K562 (cell line): Measurements from ENCODE around the gene TRIM43B. TPM values are rescaled to one million over a fixed set of nuclear protein-coding genes. Genes with fewer than 3 reads are reported as not detected.
"Not testable (repeated sequence)": the region's sequence is repeated elsewhere in the genome, so short reads cannot be mapped to it uniquely, and the experiment has no call there.

Source experiments
- ATAC-seq: fragments of 200-7000 bp; cut with Tn5 transposase; 3 replicates; pipeline ENCODE4 v1.9.1; 2020; ENCODE audit warnings: moderate library complexity
- BruUV-seq: library from RNA; stranded (reverse); fragments of 400-500 nt; replicated peaks from 2 replicates; lab custom pipeline; 2021; lab: Mats Ljungman, UMichigan
- CTCF ChIA-PET: fragments of 300-600 bp; formaldehyde crosslinking; extraction: SDS; loops from one replicate; lab custom pipeline; 2021; ENCODE audit warnings: low intra/inter-chr PET ratio; lab: Yijun Ruan, JAX
- POLR2A ChIA-PET: fragments of 300-600, 350-650 bp; sonication (Branson Sonifier 250); formaldehyde crosslinking; extraction: SDS; loops from one replicate; lab custom pipeline; 2021; ENCODE audit warnings: antibody characterized with exemption, inconsistent platforms; lab: Yijun Ruan, JAX
- DNase-seq, 4 experiments: peaks; one replicate each; pipeline versions ENCODE4 v3.0.0 to v3.0.0-alpha.2; 2011 to 2018; ENCODE audit warnings: low spot score in 3 of 4, mixed read lengths in 3 of 4; ENCODE audit errors: extremely low read depth in 1 of 4
- FAIRE-seq: peaks from 2 replicates; lab custom pipeline; 2011; peaks lifted over from hg19 to GRCh38; lab: Jason Lieb, UNC
- H2AFZ ChIP-seq: 2 replicates; pipeline ENCODE4 v1.6.0; 2011; ENCODE audit warnings: low read depth, low read length, control low read depth, inconsistent platforms
- H3K27ac ChIP-seq: fragments of 200-600 bp; 3 replicates; pipeline ENCODE4 v1.8.0; 2011; ENCODE audit warnings: low read depth, mild to moderate bottlenecking, control low read depth, inconsistent platforms, low read length, moderate library complexity, mixed read lengths; ENCODE audit errors: extremely low read depth
- H3K27me3 ChIP-seq, 2 experiments: fragments of 300-600 bp in 1 of 2; 2 replicates in 1 of 2; 3 replicates in 1 of 2; pipeline versions ENCODE4 v1.6.0 to v1.8.0; 2011; ENCODE audit warnings: inconsistent platforms in 2 of 2, low read length in 2 of 2, mild to moderate bottlenecking in 1 of 2, mixed read lengths in 1 of 2, moderate library complexity in 1 of 2; ENCODE audit not compliant: control insufficient read depth in 2 of 2, insufficient read depth in 2 of 2
- H3K36me3 ChIP-seq: fragments of 300-600 bp; 3 replicates; pipeline ENCODE4 v1.8.0; 2011; ENCODE audit warnings: mild to moderate bottlenecking, low read length, inconsistent platforms; ENCODE audit not compliant: control insufficient read depth, insufficient read depth
- H3K4me1 ChIP-seq, 2 experiments: fragments of 200-600 bp in 1 of 2; replicated peaks in 1 of 2; 2 replicates in 1 of 2; 3 replicates in 1 of 2; pipeline versions ENCODE4 v1.5.1 to v1.8.0; 2011; ENCODE audit warnings: inconsistent platforms in 2 of 2, low read length in 2 of 2, mild to moderate bottlenecking in 1 of 2, mixed read lengths in 1 of 2, moderate library complexity in 1 of 2; ENCODE audit not compliant: control insufficient read depth in 2 of 2, insufficient read depth in 2 of 2
- H3K4me2 ChIP-seq: 2 replicates; pipeline ENCODE4 v1.6.1; 2011; ENCODE audit warnings: low read length, control low read depth, inconsistent platforms, mixed read lengths; ENCODE audit not compliant: insufficient read depth
- H3K4me3 ChIP-seq: fragments of 200-600 bp; sonication (generic), shearing (Covaris generic); 2 replicates; pipeline ENCODE4 v1.5.1; 2016; ENCODE audit warnings: control low read depth, inconsistent platforms
- H3K79me2 ChIP-seq: fragments of 200-600 bp; 3 replicates; pipeline ENCODE4 v1.8.0; 2011; ENCODE audit warnings: low read length, inconsistent platforms; ENCODE audit not compliant: control insufficient read depth, insufficient read depth
- H3K9ac ChIP-seq, 2 experiments: 2 replicates each; pipeline versions ENCODE4 v1.6.0 to v1.6.1; 2011; ENCODE audit warnings: low read depth in 2 of 2, low read length in 2 of 2, control low read depth in 1 of 2, inconsistent platforms in 1 of 2, mild to moderate bottlenecking in 1 of 2, mixed read lengths in 1 of 2; ENCODE audit not compliant: insufficient read depth in 1 of 2
- H3K9me1 ChIP-seq: one replicate; pipeline ENCODE4 v1.6.0; 2011; ENCODE audit warnings: inconsistent platforms, mild to moderate bottlenecking, low read length, moderate library complexity; ENCODE audit not compliant: control insufficient read depth, insufficient read depth
- H3K9me3 ChIP-seq: replicated peaks from 2 replicates; pipeline ENCODE4 v1.5.1; 2011; ENCODE audit warnings: low read depth, low read length, inconsistent platforms; ENCODE audit not compliant: control insufficient read depth, insufficient read depth
- H4K20me1 ChIP-seq: replicated peaks from 2 replicates; pipeline ENCODE4 v1.6.1; 2011; ENCODE audit warnings: low read length, inconsistent platforms, mixed read lengths; ENCODE audit not compliant: control insufficient read depth, insufficient read depth
- WGBS: fragments of 100-300 bp; shearing (Covaris generic); methylation state at CpG from one replicate; pipeline ENCODE4 v1.1.6; 2016; ENCODE audit warnings: low coverage, mixed read lengths; ENCODE audit not compliant: insufficient coverage; ENCODE audit errors: missing lambda C conversion rate; 5-methylcytosine and 5-hydroxymethylcytosine counted together
- in situ Hi-C: fragments of 300-500 bp; cut with MboI; formaldehyde crosslinking; loops from 4 replicates; pipeline ENCODE4 v1.15.0; 2018; ENCODE audit warnings: inconsistent platforms, mixed read lengths
- intact Hi-C: fragments of 100-400 bp; cut with micrococcal nuclease; formaldehyde crosslinking; loops from 2 replicates; pipeline ENCODE4 v1.14.2; 2022
- polyA plus RNA-seq, 8 experiments: library from polyadenylated mRNA; depleted of rRNA in 4 of 8; stranded (reverse) in 5 of 8; unstranded in 3 of 8; fragments of >200 nt; fragmentation: Nextera tagmentation in 2 of 8; fragmentation: Illumina TruSeq in 1 of 8; extraction: Ambion mirVana in 2 of 8; extraction: Trizol in 1 of 8; gene quantifications; 2 replicates each; pipeline versions ENCODE4 v1.2.1 to v1.2.3, GENCODE V29; 2011 to 2014; ENCODE audit warnings: inconsistent platforms in 1 of 8, missing spikeins in 1 of 8
- small RNA-seq: library from RNA; depleted of rRNA; stranded (forward); fragments of <200 nt; gene quantifications from one replicate; pipeline ENCODE3, GENCODE V24; 2014
- total RNA-seq, 7 experiments: library from RNA; depleted of rRNA in 6 of 7; stranded (reverse); fragments of >200 nt in 6 of 7; fragmentation: Illumina TruSeq in 2 of 7; extraction: Trizol in 2 of 7; gene quantifications; 2 replicates each; pipeline versions ENCODE4 v1.2.1 to v1.2.3, GENCODE V29; 2011 to 2021; ENCODE audit warnings: low replicate concordance in 1 of 7

Gene TRIM43B
- total and polyA plus RNA-seq, 9 of the 15 experiments (the other 6 are each of a cell fraction or from before 2014, with no cell fraction given): not detected

- H4K20me1 ChIP-seq, H3K36me3 ChIP-seq, H3K4me3 ChIP-seq, H3K9ac ChIP-seq, H3K4me2 ChIP-seq, H3K27me3 ChIP-seq, BruUV-seq, H2AFZ ChIP-seq, H3K4me1 ChIP-seq, FAIRE-seq, ATAC-seq, CTCF ChIA-PET, intact Hi-C loops, H3K27ac ChIP-seq, H3K9me3 ChIP-seq, DNase-seq, H3K79me2 ChIP-seq, POLR2A ChIA-PET, H3K9me1 ChIP-seq: not testable (repeated sequence)
- no CpG with 5 or more reads among the region's 8 CpGs for WGBS
- in situ Hi-C loops: loop anchor here (10.0 kb wide), 1 partner anchor 215 kb away; no protein-coding TSS in a partner anchor
These were observed 54.6 kb downstream of the TRIM43B start for GRCh38 chr2:95429748-95430467.

GRCh38 chr2:95427196-95427867, 57.2 kb downstream of the TRIM43B start:
- FAIRE-seq, H3K9me1 ChIP-seq, H4K20me1 ChIP-seq, H3K9ac ChIP-seq, BruUV-seq, POLR2A ChIA-PET, DNase-seq, ATAC-seq, CTCF ChIA-PET, H3K9me3 ChIP-seq, H3K27me3 ChIP-seq, H3K4me3 ChIP-seq, H3K79me2 ChIP-seq, in situ Hi-C loops, H3K4me1 ChIP-seq, H3K4me2 ChIP-seq, H3K36me3 ChIP-seq, H3K27ac ChIP-seq, H2AFZ ChIP-seq, intact Hi-C loops: not testable (repeated sequence)
- 0% methylated on average over 5 of the region's 30 CpGs for WGBS

Small RNA genes within 50 kb of the gene (small RNA-seq; reads per million reads assigned to genes)
- gene AC009237.11 (not detected), gene AC133104.2 (not detected)

Other genes with a start within 250 kb of the TRIM43B start
- gene PROM2, start 210.3 kb downstream of the TRIM43B start, total RNA-seq (2014; rRNA removed): not detected in 2 replicates
- gene PROM2, start 210.3 kb downstream of the TRIM43B start, total RNA-seq (2014; rRNA removed; fragmentation: Illumina TruSeq; extraction: Trizol): not detected in 2 replicates
- gene PROM2, start 210.3 kb downstream of the TRIM43B start, total RNA-seq (2015; rRNA removed; fragmentation: Illumina TruSeq; extraction: Trizol): not detected in 2 replicates
- gene PROM2, start 210.3 kb downstream of the TRIM43B start, total RNA-seq (2021): 0.07 TPM in 1 of 2 replicates, not detected in the other
- not detected in 2 replicates for gene PROM2, start 210.3 kb downstream of the TRIM43B start, polyA plus RNA-seq (2011; rRNA removed)
- gene PROM2, start 210.3 kb downstream of the TRIM43B start, polyA plus RNA-seq (2014; fragmentation: Illumina TruSeq; extraction: Trizol): not detected in 2 replicates
- not detected for gene PROM2, start 210.3 kb downstream of the TRIM43B start, polyA plus RNA-seq (2014; fragmentation: Nextera tagmentation; extraction: Ambion mirVana)
- gene PROM2, start 210.3 kb downstream of the TRIM43B start, polyA plus RNA-seq (2014; rRNA removed): not detected in 2 replicates
- not detected in 2 replicates for gene KCNIP3, start 187.4 kb downstream of the TRIM43B start, total RNA-seq (2014; rRNA removed)
- not detected in 2 replicates for gene KCNIP3, start 187.4 kb downstream of the TRIM43B start, total RNA-seq (2014; rRNA removed; fragmentation: Illumina TruSeq; extraction: Trizol)
- not detected in 2 replicates for gene KCNIP3, start 187.4 kb downstream of the TRIM43B start, total RNA-seq (2015; rRNA removed; fragmentation: Illumina TruSeq; extraction: Trizol)
- gene KCNIP3, start 187.4 kb downstream of the TRIM43B start, total RNA-seq (2021): 0.04 TPM in 1 of 2 replicates, not detected in the other
- gene KCNIP3, start 187.4 kb downstream of the TRIM43B start, polyA plus RNA-seq (2011; rRNA removed): not detected in 2 replicates
- gene KCNIP3, start 187.4 kb downstream of the TRIM43B start, polyA plus RNA-seq (2014; fragmentation: Illumina TruSeq; extraction: Trizol): not detected in 2 replicates
- gene KCNIP3, start 187.4 kb downstream of the TRIM43B start, polyA plus RNA-seq (2014; fragmentation: Nextera tagmentation; extraction: Ambion mirVana): not detected
- gene KCNIP3, start 187.4 kb downstream of the TRIM43B start, polyA plus RNA-seq (2014; rRNA removed): not detected in 2 replicates
- 31.8 and 40.7 TPM in 2 replicates for gene FAHD2A, start 82.0 kb downstream of the TRIM43B start, total RNA-seq (2014; rRNA removed)
- gene FAHD2A, start 82.0 kb downstream of the TRIM43B start, total RNA-seq (2014; rRNA removed; fragmentation: Illumina TruSeq; extraction: Trizol): 22.4 and 30.3 TPM in 2 replicates
- gene FAHD2A, start 82.0 kb downstream of the TRIM43B start, total RNA-seq (2015; rRNA removed; fragmentation: Illumina TruSeq; extraction: Trizol): 28.4 and 29.2 TPM in 2 replicates
- 36.6 and 37.5 TPM in 2 replicates for gene FAHD2A, start 82.0 kb downstream of the TRIM43B start, total RNA-seq (2021)
- 41.0 and 53.4 TPM in 2 replicates for gene FAHD2A, start 82.0 kb downstream of the TRIM43B start, polyA plus RNA-seq (2011; rRNA removed)
- gene FAHD2A, start 82.0 kb downstream of the TRIM43B start, polyA plus RNA-seq (2014; fragmentation: Illumina TruSeq; extraction: Trizol): 34.8 and 35.9 TPM in 2 replicates
- 10 to 100 TPM; 13.8 to 21.0 TPM for gene FAHD2A, start 82.0 kb downstream of the TRIM43B start, polyA plus RNA-seq (2014; fragmentation: Nextera tagmentation; extraction: Ambion mirVana)
- 30.4 and 38.3 TPM in 2 replicates for gene FAHD2A, start 82.0 kb downstream of the TRIM43B start, polyA plus RNA-seq (2014; rRNA removed)
- not detected in 2 replicates for gene TRIM43, start 107.2 kb upstream of the TRIM43B start, total RNA-seq (2014; rRNA removed)
- gene TRIM43, start 107.2 kb upstream of the TRIM43B start, total RNA-seq (2014; rRNA removed; fragmentation: Illumina TruSeq; extraction: Trizol): not detected in 2 replicates
- not detected in 2 replicates for gene TRIM43, start 107.2 kb upstream of the TRIM43B start, total RNA-seq (2015; rRNA removed; fragmentation: Illumina TruSeq; extraction: Trizol)
- not detected in 2 replicates for gene TRIM43, start 107.2 kb upstream of the TRIM43B start, total RNA-seq (2021)
- gene TRIM43, start 107.2 kb upstream of the TRIM43B start, polyA plus RNA-seq (2011; rRNA removed): not detected in 2 replicates
- not detected in 2 replicates for gene TRIM43, start 107.2 kb upstream of the TRIM43B start, polyA plus RNA-seq (2014; fragmentation: Illumina TruSeq; extraction: Trizol)
- not detected for gene TRIM43, start 107.2 kb upstream of the TRIM43B start, polyA plus RNA-seq (2014; fragmentation: Nextera tagmentation; extraction: Ambion mirVana)
- gene TRIM43, start 107.2 kb upstream of the TRIM43B start, polyA plus RNA-seq (2014; rRNA removed): not detected in 2 replicates